ENCODE data around the gene TAF13.

Gene TAF13, protein sequence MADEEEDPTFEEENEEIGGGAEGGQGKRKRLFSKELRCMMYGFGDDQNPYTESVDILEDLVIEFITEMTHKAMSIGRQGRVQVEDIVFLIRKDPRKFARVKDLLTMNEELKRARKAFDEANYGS

GRCh38 chr1:109075531-109076490 lies at the start of gene TAF13:
Gene TAF13 (minus strand): TSS chr1:109076003. CDS start chr1:109075947, 56 bp downstream.
- TF ChIP-seq TCF12 (IDR thresholded peaks at IDR 0.05; ENCODE audit: low read depth) (no peak; the same call in 1 of the 2 replicates), MAX (IDR thresholded peaks at IDR 0.05) (peak; percentile 80), ZBTB7A (IDR thresholded peaks at IDR 0.05; ENCODE audit: low read depth) (no peak), YY1 (IDR thresholded peaks at IDR 0.05; ENCODE audit: low read depth) (peak; percentile 58), USF1 (IDR thresholded peaks at IDR 0.05) (no peak), TAF1 (IDR thresholded peaks at IDR 0.05; ENCODE audit: low read depth) (peak; percentile 77; the same call in 1 of the 2 replicates), CREB1 (IDR thresholded peaks at IDR 0.05; ENCODE audit: low read depth) (peak; percentile 87), FOXM1 (IDR thresholded peaks at IDR 0.05; ENCODE audit: borderline replicate concordance, low read depth) (no peak), TEAD4 (IDR thresholded peaks at IDR 0.05) (0 out of 2 replicates have a peak, but pooled peaks have one; percentile 47), NFIC (IDR thresholded peaks at IDR 0.05) (peak; percentile 22; the same call in 1 of the 2 replicates)

GRCh38 chr1:109120356-109120755 lies 44.6 kb upstream of the TAF13 start:
- TF ChIP-seq EP300 (IDR thresholded peaks at IDR 0.05; ENCODE audit: borderline replicate concordance) (no peak), RAD21 (IDR thresholded peaks at IDR 0.05; ENCODE audit: low read depth) (no peak), MAX (IDR thresholded peaks at IDR 0.05) (no peak), CREB1 (IDR thresholded peaks at IDR 0.05; ENCODE audit: low read depth) (no peak), CEBPB (IDR thresholded peaks at IDR 0.05) (no peak), USF1 (IDR thresholded peaks at IDR 0.05) (no peak), TAF1 (IDR thresholded peaks at IDR 0.05; ENCODE audit: low read depth) (no peak), TCF12 (IDR thresholded peaks at IDR 0.05; ENCODE audit: low read depth) (no peak), TEAD4 (IDR thresholded peaks at IDR 0.05) (no peak), EGR1 (IDR thresholded peaks at IDR 0.05) (no peak), ZBTB7A (IDR thresholded peaks at IDR 0.05; ENCODE audit: low read depth) (no peak), YY1 (IDR thresholded peaks at IDR 0.05; ENCODE audit: low read depth) (no peak), NFIC (IDR thresholded peaks at IDR 0.05) (no peak), FOXM1 (IDR thresholded peaks at IDR 0.05; ENCODE audit: borderline replicate concordance, low read depth) (no peak)
- TF ChIP-seq, protein P1, sequence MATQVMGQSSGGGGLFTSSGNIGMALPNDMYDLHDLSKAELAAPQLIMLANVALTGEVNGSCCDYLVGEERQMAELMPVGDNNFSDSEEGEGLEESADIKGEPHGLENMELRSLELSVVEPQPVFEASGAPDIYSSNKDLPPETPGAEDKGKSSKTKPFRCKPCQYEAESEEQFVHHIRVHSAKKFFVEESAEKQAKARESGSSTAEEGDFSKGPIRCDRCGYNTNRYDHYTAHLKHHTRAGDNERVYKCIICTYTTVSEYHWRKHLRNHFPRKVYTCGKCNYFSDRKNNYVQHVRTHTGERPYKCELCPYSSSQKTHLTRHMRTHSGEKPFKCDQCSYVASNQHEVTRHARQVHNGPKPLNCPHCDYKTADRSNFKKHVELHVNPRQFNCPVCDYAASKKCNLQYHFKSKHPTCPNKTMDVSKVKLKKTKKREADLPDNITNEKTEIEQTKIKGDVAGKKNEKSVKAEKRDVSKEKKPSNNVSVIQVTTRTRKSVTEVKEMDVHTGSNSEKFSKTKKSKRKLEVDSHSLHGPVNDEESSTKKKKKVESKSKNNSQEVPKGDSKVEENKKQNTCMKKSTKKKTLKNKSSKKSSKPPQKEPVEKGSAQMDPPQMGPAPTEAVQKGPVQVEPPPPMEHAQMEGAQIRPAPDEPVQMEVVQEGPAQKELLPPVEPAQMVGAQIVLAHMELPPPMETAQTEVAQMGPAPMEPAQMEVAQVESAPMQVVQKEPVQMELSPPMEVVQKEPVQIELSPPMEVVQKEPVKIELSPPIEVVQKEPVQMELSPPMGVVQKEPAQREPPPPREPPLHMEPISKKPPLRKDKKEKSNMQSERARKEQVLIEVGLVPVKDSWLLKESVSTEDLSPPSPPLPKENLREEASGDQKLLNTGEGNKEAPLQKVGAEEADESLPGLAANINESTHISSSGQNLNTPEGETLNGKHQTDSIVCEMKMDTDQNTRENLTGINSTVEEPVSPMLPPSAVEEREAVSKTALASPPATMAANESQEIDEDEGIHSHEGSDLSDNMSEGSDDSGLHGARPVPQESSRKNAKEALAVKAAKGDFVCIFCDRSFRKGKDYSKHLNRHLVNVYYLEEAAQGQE (IDR thresholded peaks at IDR 0.05; ENCODE audit: low read depth), result no peak

DNA sequence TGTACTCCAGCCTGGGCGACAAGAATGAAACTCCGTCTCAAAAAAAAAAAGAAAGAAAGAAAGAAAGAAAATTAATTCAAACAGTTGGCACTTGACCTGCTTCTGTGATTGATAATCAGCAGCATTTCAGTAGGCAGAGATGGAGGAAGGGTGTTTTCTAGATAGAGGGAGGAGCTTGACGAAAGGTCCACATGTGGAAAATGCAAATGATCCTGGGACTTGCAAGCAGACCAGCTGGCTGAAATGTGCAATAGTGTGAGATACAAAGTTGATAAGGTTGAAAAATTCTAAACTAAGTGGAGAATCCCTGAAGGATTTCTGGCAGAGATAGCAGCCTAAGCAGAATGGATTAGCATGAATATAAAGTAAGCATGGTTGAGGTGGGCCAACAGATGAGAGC lies 42.3 kb upstream of the TAF13 start:
- no peak for TF ChIP-seq NFIC (IDR thresholded peaks at IDR 0.05)
- TF ChIP-seq RAD21 (IDR thresholded peaks at IDR 0.05; ENCODE audit: low read depth), result no peak
- TF ChIP-seq EP300 (IDR thresholded peaks at IDR 0.05; ENCODE audit: borderline replicate concordance), result no peak

- TF ChIP-seq TCF12 (IDR thresholded peaks at IDR 0.05; ENCODE audit: low read depth) (no peak), EP300 (IDR thresholded peaks at IDR 0.05; ENCODE audit: borderline replicate concordance) (no peak)
Observed at GRCh38 chr1:109116286-109116685, 40.5 kb upstream of the TAF13 start.

GRCh38 chr1:109115685-109116084 lies 39.9 kb upstream of the TAF13 start:
- TF ChIP-seq USF1 (IDR thresholded peaks at IDR 0.05) (no peak), EGR1 (IDR thresholded peaks at IDR 0.05) (no peak), CREB1 (IDR thresholded peaks at IDR 0.05; ENCODE audit: low read depth) (no peak), CEBPB (IDR thresholded peaks at IDR 0.05) (no peak), ZBTB7A (IDR thresholded peaks at IDR 0.05; ENCODE audit: low read depth) (no peak), EP300 (IDR thresholded peaks at IDR 0.05; ENCODE audit: borderline replicate concordance) (no peak), TCF12 (IDR thresholded peaks at IDR 0.05; ENCODE audit: low read depth) (no peak), YY1 (IDR thresholded peaks at IDR 0.05; ENCODE audit: low read depth) (no peak), TEAD4 (IDR thresholded peaks at IDR 0.05) (no peak)
- TF ChIP-seq, protein P1 (IDR thresholded peaks at IDR 0.05; ENCODE audit: low read depth), result no peak
